ENCODE results near the gene SOS2. TPM values are rescaled to one million over a fixed set of nuclear protein-coding genes. Genes with fewer than 3 reads are reported as not detected.

The SOS2 gene
- total and polyA plus RNA-seq, 2 donors (not counting 1 experiment from before 2014, with no cell fraction given): 9.6 to 51.0 TPM

GRCh38 chr14:50089208-50089607 lies 142.2 kb downstream of the SOS2 start:
- H3K4me3 Mint-ChIP-seq: no peak overlapping the region
- no peak overlapping the region for H3K4me3 ChIP-seq (ENCODE audit: control extremely low read depth in 1 of 5, extremely low read depth in 1 of 5, insufficient read depth in 1 of 5, low read depth in 2 of 5, low read length in 4 of 5)
- H3K27ac Mint-ChIP-seq: peak overlapping the region; percentile 97
- intact Hi-C loops (cut with micrococcal nuclease): no loop called here
- no peaks in the 10 kb centered on the region for H3K9me3 ChIP-seq (ENCODE audit: control extremely low read depth in 1 of 3, control insufficient read depth in 2 of 3, insufficient read depth in 1 of 3, low read length in 2 of 3)
- TF ChIP-seq EZH2 (IDR thresholded peaks at IDR 0.05; ENCODE audit: borderline replicate concordance, insufficient read depth, low read depth, low read length, poor library complexity, severe bottlenecking) (no peak), CTCF (IDR thresholded peaks at IDR 0.05) (no peak)
- no peak overlapping the region for H3K4me2 ChIP-seq (replicated peaks; ENCODE audit: low read depth, low read length, poor library complexity, severe bottlenecking)
- peaks cover 86% of the 10 kb centered on the region for H3K4me1 Mint-ChIP-seq
- H3K9me3 Mint-ChIP-seq (ENCODE audit: insufficient read depth): no peaks in the 10 kb centered on the region
- WGBS (ENCODE audit: insufficient coverage): 95% methylated on average over 4 of the region's 5 CpGs
- no peak overlapping the region for H2AFZ ChIP-seq (ENCODE audit: insufficient read depth, low read depth, low read length, poor library complexity, severe bottlenecking)
- no peak for DNase-seq
- CTCF ChIA-PET: interaction anchor here (1.2 to 9.2 kb wide), 5 partner anchors 15 to 226 kb away, joined by 4 to 70 read pairs (median 18); no protein-coding TSS in a partner anchor
- no peaks in the 10 kb centered on the region for H4K20me1 ChIP-seq (ENCODE audit: control insufficient read depth, insufficient read depth, low read length, poor library complexity, severe bottlenecking)
- H3K4me1 ChIP-seq (ENCODE audit: control insufficient read depth in 2 of 2, insufficient read depth in 2 of 2, low read length in 2 of 2): peaks cover 86 to 90% of the 10 kb centered on the region in 2 donors
- H3K36me3 ChIP-seq (replicated peaks in 1 of 2; ENCODE audit: control extremely low read depth in 1 of 2, control insufficient read depth in 1 of 2, extremely low read depth in 1 of 2, insufficient read depth in 2 of 2, low read length in 1 of 2): peaks cover 0 to 17% of the 10 kb centered on the region in 2 experiments
- POLR2A ChIA-PET: interaction anchor here (1.6 kb wide), 1 partner anchor 226 kb away, joined by 4 read pairs; no protein-coding TSS in a partner anchor
- no peaks in the 10 kb centered on the region for H3K27me3 Mint-ChIP-seq
- peak overlapping the region; percentile 21 to 100 for H3K27ac ChIP-seq (ENCODE audit: low read length in 2 of 2)
- H3K79me2 ChIP-seq (ENCODE audit: control insufficient read depth, insufficient read depth, low read length): peaks cover 67% of the 10 kb centered on the region
- no peak overlapping the region for H3K9ac ChIP-seq (ENCODE audit: low read length)
- ATAC-seq (ENCODE audit: low read depth): no peak
- no peaks in the 10 kb centered on the region for H3K27me3 ChIP-seq (replicated peaks in 1 of 4; ENCODE audit: control extremely low read depth in 1 of 4, control insufficient read depth in 3 of 4, insufficient read depth in 4 of 4, low read length in 3 of 4)

- Histone ChIP-seq H3K27ac (ENCODE audit: low read length in 2 of 2) (peak overlapping the region; percentile 21 to 100), H3K79me2 (ENCODE audit: control insufficient read depth, insufficient read depth, low read length) (peaks cover 62% of the 10 kb centered on the region), H3K4me1 (ENCODE audit: control insufficient read depth in 2 of 2, insufficient read depth in 2 of 2, low read length in 2 of 2) (peaks cover 86 to 91% of the 10 kb centered on the region in 2 donors), H3K4me2 (replicated peaks; ENCODE audit: low read depth, low read length, poor library complexity, severe bottlenecking) (no peak overlapping the region), H3K4me3 (ENCODE audit: control extremely low read depth in 1 of 5, extremely low read depth in 1 of 5, insufficient read depth in 1 of 5, low read depth in 2 of 5, low read length in 4 of 5) (no peak overlapping the region), H3K36me3 (replicated peaks in 1 of 2; ENCODE audit: control extremely low read depth in 1 of 2, control insufficient read depth in 1 of 2, extremely low read depth in 1 of 2, insufficient read depth in 2 of 2, low read length in 1 of 2) (peaks cover 0 to 17% of the 10 kb centered on the region in 2 experiments), H3K9me3 (ENCODE audit: control extremely low read depth in 1 of 3, control insufficient read depth in 2 of 3, insufficient read depth in 1 of 3, low read length in 2 of 3) (no peaks in the 10 kb centered on the region), H4K20me1 (ENCODE audit: control insufficient read depth, insufficient read depth, low read length, poor library complexity, severe bottlenecking) (no peaks in the 10 kb centered on the region), H3K27me3 (replicated peaks in 1 of 4; ENCODE audit: control extremely low read depth in 1 of 4, control insufficient read depth in 3 of 4, insufficient read depth in 4 of 4, low read length in 3 of 4) (no peaks in the 10 kb centered on the region), H3K9ac (ENCODE audit: low read length) (no peak overlapping the region), H2AFZ (ENCODE audit: insufficient read depth, low read depth, low read length, poor library complexity, severe bottlenecking) (no peak overlapping the region)
- Mint-ChIP-seq H3K9me3 (ENCODE audit: insufficient read depth) (no peaks in the 10 kb centered on the region), H3K27me3 (no peaks in the 10 kb centered on the region), H3K27ac (peak overlapping the region; percentile 97), H3K4me1 (peaks cover 85% of the 10 kb centered on the region), H3K4me3 (peak overlapping the region; percentile 2)
- DNase-seq (no peak), ATAC-seq (ENCODE audit: low read depth) (no peak)
- TF ChIP-seq EZH2 (IDR thresholded peaks at IDR 0.05; ENCODE audit: borderline replicate concordance, insufficient read depth, low read depth, low read length, poor library complexity, severe bottlenecking) (no peak), CTCF (IDR thresholded peaks at IDR 0.05) (no peak)
- no CpG with 5 or more reads among the region's 2 CpGs for WGBS (ENCODE audit: insufficient coverage)
- ChIA-PET CTCF (interaction anchor here (1.0 to 4.8 kb wide), 7 partner anchors 8 to 235 kb away, joined by 3 to 56 read pairs (median 7); no protein-coding TSS in a partner anchor), POLR2A (interaction anchor here (0.6 to 2.2 kb wide), 4 partner anchors 9 to 226 kb away, joined by 4 to 9 read pairs (median 7); no protein-coding TSS in a partner anchor)
- intact Hi-C loops (cut with micrococcal nuclease): no loop called here
Measured at GRCh38 chr14:50088731-50089130, 142.6 kb downstream of the SOS2 start.
